D721Med (cell line): ENCODE results near the gene GPR39.
A peak's percentile ranks its signal among the peaks of the same experiment; 100 is the strongest.
"Not testable (repeated sequence)": the region's sequence is repeated elsewhere in the genome, so short reads cannot be mapped to it uniquely, and the experiment has no call there.

Experiments used
- DNase-seq: peaks from one replicate; pipeline ENCODE4 v3.0.0; 2011; ENCODE audit warnings: low spot score; ENCODE audit not compliant: insufficient read length
- FAIRE-seq: peaks from 2 replicates; lab custom pipeline; 2011; peaks lifted over from hg19 to GRCh38; lab: Jason Lieb, UNC
- CTCF ChIP-seq: IDR thresholded peaks from 2 replicates; pipeline ENCODE4 v1.5.1; 2012; ENCODE audit warnings: mild to moderate bottlenecking, control low read depth; ENCODE audit not compliant: insufficient read depth; ENCODE audit errors: missing control alignments

Gene GPR39

DNA sequence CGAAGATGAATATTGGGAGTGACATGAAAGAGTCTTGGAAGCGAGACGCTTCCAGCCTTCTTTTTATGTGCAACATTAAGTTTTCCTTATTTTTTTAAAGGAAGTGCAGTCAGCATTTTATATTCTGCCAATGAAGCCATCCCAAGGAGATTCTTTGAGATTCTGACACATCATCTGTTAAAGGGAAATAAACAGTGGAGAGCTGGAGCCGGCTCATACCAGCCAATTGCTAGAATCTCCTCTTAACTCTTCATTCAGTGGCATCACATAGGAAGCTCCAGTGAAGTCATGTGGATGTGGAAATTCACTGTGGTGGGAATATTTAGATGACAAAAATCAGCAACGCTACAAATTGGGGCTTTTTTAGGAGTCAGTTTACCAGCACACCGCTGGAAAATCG is 23.7 kb upstream of the GPR39 start:
- no peak for TF ChIP-seq CTCF
- DNase-seq: no peak
- FAIRE-seq: no peak

DNA sequence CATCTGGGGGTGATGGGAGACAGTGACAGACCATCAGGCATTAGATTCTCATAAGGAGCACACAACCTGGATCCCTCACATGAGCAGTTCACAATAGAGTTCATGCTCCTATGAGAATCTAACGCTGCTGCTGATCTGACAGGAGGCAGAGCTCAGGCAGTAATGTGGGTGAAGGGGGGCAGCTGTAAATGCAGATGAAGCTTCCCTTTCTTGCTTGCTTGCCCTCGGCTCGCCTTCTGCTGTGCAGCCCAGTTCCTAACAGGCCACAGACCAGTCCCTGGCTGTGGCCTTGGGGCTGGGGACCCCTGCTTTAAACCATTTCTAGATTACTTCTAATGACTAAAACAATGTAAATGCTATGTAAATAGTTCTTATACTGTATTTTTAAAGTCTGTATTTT is 19.6 kb upstream of the GPR39 start:
- not testable (repeated sequence) for FAIRE-seq, DNase-seq

DNA sequence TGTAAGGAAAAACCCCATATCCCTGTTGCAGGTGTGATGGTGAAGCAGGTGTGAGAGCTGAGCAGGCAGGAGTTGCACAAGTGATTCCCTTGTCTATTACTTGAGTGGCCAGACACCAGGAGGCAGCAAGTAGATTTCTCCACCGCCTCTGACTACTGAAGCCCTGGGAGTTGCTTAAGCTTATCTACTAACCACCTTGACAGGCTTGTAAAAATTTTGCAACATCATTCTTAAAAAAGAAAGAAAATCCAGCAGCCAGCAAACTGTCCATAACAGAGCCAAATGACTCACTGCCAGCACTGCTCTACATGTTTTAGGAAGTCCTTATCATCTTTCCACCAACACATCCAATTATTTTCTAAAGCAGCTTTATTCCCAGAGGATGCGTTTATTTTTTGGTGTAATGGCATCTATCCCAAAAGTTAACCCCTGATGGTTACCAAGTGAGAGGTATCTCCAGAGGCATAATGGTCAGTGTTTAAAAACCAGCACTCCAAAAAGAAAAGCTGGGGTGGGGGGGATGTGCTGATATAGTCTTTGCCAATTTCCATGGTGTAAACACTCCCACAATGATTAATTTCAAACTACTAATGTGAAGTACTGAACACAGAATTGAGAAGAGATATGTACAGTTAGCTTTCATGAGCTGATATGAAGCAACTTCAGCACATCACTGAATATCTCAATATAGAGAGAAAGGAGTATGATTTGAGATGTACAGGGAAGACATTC is 16.3 kb upstream of the GPR39 start:
- no peak for FAIRE-seq
- no peak for TF ChIP-seq CTCF
- DNase-seq: no peak

- DNase-seq (no peak), FAIRE-seq (no peak)
- TF ChIP-seq CTCF: no peak
These were observed 15.7 kb upstream of the GPR39 start for GRCh38 chr2:132400901-132401240.

GRCh38 chr2:132401326-132401725 is 15.3 kb upstream of the GPR39 start:
- no peak for TF ChIP-seq CTCF
- FAIRE-seq: no peak
- DNase-seq: no peak

- DNase-seq (no peak), FAIRE-seq (no peak)
- no peak for TF ChIP-seq CTCF
These were observed 13.5 kb upstream of the GPR39 start for GRCh38 chr2:132403146-132403545.

DNA sequence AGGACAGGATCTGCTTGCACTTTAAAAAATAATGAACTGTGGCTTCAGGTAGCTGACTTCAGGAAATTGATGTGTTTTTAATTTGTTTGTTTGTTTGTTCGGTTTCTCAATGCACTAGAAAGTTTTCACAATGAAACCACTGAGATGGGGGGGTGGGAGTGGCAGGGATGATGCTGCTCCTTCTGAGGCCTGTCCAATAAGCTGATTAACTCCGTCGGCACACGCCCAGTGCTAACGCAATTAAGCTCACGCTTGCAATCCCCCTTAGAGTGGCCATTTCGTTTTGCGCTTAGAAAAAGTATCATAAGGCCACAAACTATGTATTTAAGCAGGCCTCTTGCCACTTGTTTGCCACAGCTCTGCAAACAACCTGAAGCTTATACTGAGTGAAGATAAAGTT is 12.5 kb upstream of the GPR39 start:
- TF ChIP-seq CTCF: no peak
- FAIRE-seq (no peak), DNase-seq (peak; percentile 34)
